Measurements from ENCODE around the gene GSTCD. TPM values are rescaled to one million over a fixed set of nuclear protein-coding genes. Genes with fewer than 3 reads are reported as not detected.
"Not testable (repeated sequence)": the region's sequence is repeated elsewhere in the genome, so short reads cannot be mapped to it uniquely, and the experiment has no call there.

The GSTCD gene
- total RNA-seq, 1 donor from 2014 or later: 17.1 TPM

GRCh38 chr4:105725623-105726022, 17.0 kb downstream of the GSTCD start:
- no peak for TF ChIP-seq CTCF (IDR thresholded peaks at IDR 0.05; ENCODE audit: insufficient read depth, low read length, severe bottlenecking)
- no peak for FAIRE-seq
- Histone ChIP-seq H3K36me3 (ENCODE audit: control insufficient read depth, insufficient read depth, low read length) (peaks cover 1% of the 10 kb centered on the region), H3K4me3 (ENCODE audit: low read depth, low read length) (no peak overlapping the region), H3K27me3 (ENCODE audit: control insufficient read depth, insufficient read depth, low read length) (no peaks in the 10 kb centered on the region)
- peak; percentile 60 for DNase-seq (ENCODE audit: low read depth)

- H3K36me3 ChIP-seq (ENCODE audit: control insufficient read depth, insufficient read depth, low read length); FAIRE-seq; H3K4me3 ChIP-seq (ENCODE audit: low read depth, low read length); DNase-seq (ENCODE audit: low read depth); H3K27me3 ChIP-seq (ENCODE audit: control insufficient read depth, insufficient read depth, low read length): not testable (repeated sequence)
These were observed 21.3 kb downstream of the GSTCD start for GRCh38 chr4:105729895-105730294.

GRCh38 chr4:105735217-105735616, 26.6 kb downstream of the GSTCD start:
- not testable (repeated sequence) for H3K4me3 ChIP-seq (ENCODE audit: low read depth, low read length); H3K27me3 ChIP-seq (ENCODE audit: control insufficient read depth, insufficient read depth, low read length); DNase-seq (ENCODE audit: low read depth); H3K36me3 ChIP-seq (ENCODE audit: control insufficient read depth, insufficient read depth, low read length); FAIRE-seq

- peaks cover 3% of the 10 kb centered on the region for H3K36me3 ChIP-seq (ENCODE audit: control insufficient read depth, insufficient read depth, low read length)
- TF ChIP-seq CTCF (IDR thresholded peaks at IDR 0.05; ENCODE audit: insufficient read depth, low read length, severe bottlenecking): no peak
- H3K4me3 ChIP-seq (ENCODE audit: low read depth, low read length): no peak overlapping the region
- H3K27me3 ChIP-seq (ENCODE audit: control insufficient read depth, insufficient read depth, low read length): no peaks in the 10 kb centered on the region
- FAIRE-seq (no peak), DNase-seq (ENCODE audit: low read depth) (no peak)
These were observed 33.0 kb downstream of the GSTCD start for GRCh38 chr4:105741548-105741947.

GRCh38 chr4:105748222-105748621, 39.6 kb downstream of the GSTCD start:
- Histone ChIP-seq H3K36me3 (ENCODE audit: control insufficient read depth, insufficient read depth, low read length) (no peaks in the 10 kb centered on the region), H3K27me3 (ENCODE audit: control insufficient read depth, insufficient read depth, low read length) (no peaks in the 10 kb centered on the region), H3K4me3 (ENCODE audit: low read depth, low read length) (no peak overlapping the region)
- FAIRE-seq (no peak), DNase-seq (ENCODE audit: low read depth) (no peak)
- no peak for TF ChIP-seq CTCF (IDR thresholded peaks at IDR 0.05; ENCODE audit: insufficient read depth, low read length, severe bottlenecking)

GRCh38 chr4:105751718-105752299, 43.2 kb downstream of the GSTCD start:
- no peak for DNase-seq (ENCODE audit: low read depth)
- Histone ChIP-seq H3K27me3 (ENCODE audit: control insufficient read depth, insufficient read depth, low read length) (no peaks in the 10 kb centered on the region), H3K4me3 (ENCODE audit: low read depth, low read length) (no peak overlapping the region), H3K36me3 (ENCODE audit: control insufficient read depth, insufficient read depth, low read length) (no peaks in the 10 kb centered on the region)
- FAIRE-seq: no peak
- no peak for TF ChIP-seq CTCF (IDR thresholded peaks at IDR 0.05; ENCODE audit: insufficient read depth, low read length, severe bottlenecking)

GRCh38 chr4:105753361-105753760, 44.8 kb downstream of the GSTCD start:
- no peak for DNase-seq (ENCODE audit: low read depth)
- FAIRE-seq: no peak
- Histone ChIP-seq H3K27me3 (ENCODE audit: control insufficient read depth, insufficient read depth, low read length) (no peaks in the 10 kb centered on the region), H3K4me3 (ENCODE audit: low read depth, low read length) (no peak overlapping the region), H3K36me3 (ENCODE audit: control insufficient read depth, insufficient read depth, low read length) (no peaks in the 10 kb centered on the region)
- no peak for TF ChIP-seq CTCF (IDR thresholded peaks at IDR 0.05; ENCODE audit: insufficient read depth, low read length, severe bottlenecking)

Measured in bronchial epithelial cell (primary cell).